Activated naive CD4-positive, alpha-beta T cell treated with anti-CD3 and anti-CD28 coated beads, Interleukin-2, amount 10 ng/mL, durations not matched to agents 7 days and 5 days (primary cell): ENCODE results near the gene GOLT1A.

Experiments
- CTCF ChIA-PET: fragments of 350-600 bp; sonication (Branson Sonifier 250); formaldehyde crosslinking; loops from one replicate; lab custom pipeline; 2021; ENCODE audit warnings: antibody characterized with exemption; lab: Charles Lee
- DNase-seq: peaks from one replicate; pipeline ENCODE4 v3.0.0-alpha.2; 2020
- H3K27ac Mint-ChIP-seq: one replicate; pipeline ENCODE4 v1.8.0; 2021; ENCODE audit warnings: mild to moderate bottlenecking, moderate library complexity, mixed read lengths
- H3K27me3 Mint-ChIP-seq: one replicate; pipeline ENCODE4 v1.8.0; 2021; ENCODE audit warnings: mild to moderate bottlenecking, mixed read lengths
- H3K36me3 Mint-ChIP-seq: one replicate; pipeline ENCODE4 v1.8.0; 2021; ENCODE audit warnings: mixed read lengths
- H3K4me1 Mint-ChIP-seq: one replicate; pipeline ENCODE4 v1.8.0; 2021; ENCODE audit warnings: mixed read lengths
- H3K4me3 Mint-ChIP-seq: one replicate; pipeline ENCODE4 v1.8.0; 2021; ENCODE audit warnings: mild to moderate bottlenecking, moderate library complexity, mixed read lengths
- H3K9me3 Mint-ChIP-seq: one replicate; pipeline ENCODE4 v1.8.0; 2021; ENCODE audit warnings: mixed read lengths

GOLT1A gene

GRCh38 chr1:204219971-204220616 lies 6.3 kb upstream of the GOLT1A start:
- H3K4me1 Mint-ChIP-seq: no peaks in the 10 kb centered on the region
- H3K27ac Mint-ChIP-seq: no peak overlapping the region
- H3K4me3 Mint-ChIP-seq: no peak overlapping the region
- H3K9me3 Mint-ChIP-seq: no peaks in the 10 kb centered on the region
- H3K27me3 Mint-ChIP-seq: peaks cover 7% of the 10 kb centered on the region
- DNase-seq: no peak
- H3K36me3 Mint-ChIP-seq: no peaks in the 10 kb centered on the region
- CTCF ChIA-PET: interaction anchor here (1.4 to 1.9 kb wide), 3 partner anchors 13 to 178 kb away, joined by 4 to 5 read pairs (median 4); no protein-coding TSS in a partner anchor

GRCh38 chr1:204218552-204218951 lies 4.8 kb upstream of the GOLT1A start:
- no peak for DNase-seq
- no peaks in the 10 kb centered on the region for H3K9me3 Mint-ChIP-seq
- H3K27ac Mint-ChIP-seq: no peak overlapping the region
- CTCF ChIA-PET: interaction anchor here (1.4 to 1.9 kb wide), 3 partner anchors 12 to 180 kb away, joined by 4 to 5 read pairs (median 4); no protein-coding TSS in a partner anchor
- H3K36me3 Mint-ChIP-seq: no peaks in the 10 kb centered on the region
- H3K4me1 Mint-ChIP-seq: peaks cover 6% of the 10 kb centered on the region
- H3K27me3 Mint-ChIP-seq: peaks cover 17% of the 10 kb centered on the region
- H3K4me3 Mint-ChIP-seq: no peak overlapping the region

- Mint-ChIP-seq H3K27ac (no peak overlapping the region), H3K36me3 (no peaks in the 10 kb centered on the region), H3K4me3 (no peak overlapping the region), H3K4me1 (peaks cover 6% of the 10 kb centered on the region), H3K27me3 (peaks cover 21% of the 10 kb centered on the region), H3K9me3 (no peaks in the 10 kb centered on the region)
- CTCF ChIA-PET: interaction anchor here (1.7 to 4.1 kb wide), 3 partner anchors 12 to 146 kb away, joined by 4 to 19 read pairs (median 14); no protein-coding TSS in a partner anchor
- no peak for DNase-seq
Measured at GRCh38 chr1:204217648-204218000, 3.8 kb upstream of the GOLT1A start.

- no peaks in the 10 kb centered on the region for H3K9me3 Mint-ChIP-seq
- DNase-seq: no peak
- no peaks in the 10 kb centered on the region for H3K36me3 Mint-ChIP-seq
- H3K27ac Mint-ChIP-seq: no peak overlapping the region
- CTCF ChIA-PET: interaction anchor here (1.7 to 4.1 kb wide), 3 partner anchors 11 to 146 kb away, joined by 4 to 19 read pairs (median 14); no protein-coding TSS in a partner anchor
- no peak overlapping the region for H3K4me3 Mint-ChIP-seq
- H3K4me1 Mint-ChIP-seq: peaks cover 6% of the 10 kb centered on the region
- H3K27me3 Mint-ChIP-seq: peaks cover 21% of the 10 kb centered on the region
Measured at GRCh38 chr1:204216880-204217647, 3.3 kb upstream of the GOLT1A start.

GRCh38 chr1:204216236-204216635 lies 2.4 kb upstream of the GOLT1A start:
- Mint-ChIP-seq H3K36me3 (no peaks in the 10 kb centered on the region), H3K4me3 (no peak overlapping the region), H3K9me3 (no peaks in the 10 kb centered on the region), H3K27me3 (peaks cover 21% of the 10 kb centered on the region), H3K4me1 (peaks cover 6% of the 10 kb centered on the region), H3K27ac (no peak overlapping the region)
- no peak for DNase-seq
- CTCF ChIA-PET: interaction anchor here (1.7 to 4.1 kb wide), 3 partner anchors 11 to 147 kb away, joined by 4 to 19 read pairs (median 14); no protein-coding TSS in a partner anchor

- CTCF ChIA-PET: no interaction called here
- Mint-ChIP-seq H3K27ac (no peak overlapping the region), H3K36me3 (no peaks in the 10 kb centered on the region), H3K4me3 (no peak overlapping the region), H3K27me3 (peaks cover 20% of the 10 kb centered on the region), H3K9me3 (no peaks in the 10 kb centered on the region), H3K4me1 (peaks cover 6% of the 10 kb centered on the region)
- DNase-seq: no peak
Measured at GRCh38 chr1:204212715-204213114, 1.1 kb downstream of the GOLT1A start.

- Mint-ChIP-seq H3K27me3 (peaks cover 33% of the 10 kb centered on the region), H3K4me1 (peaks cover 6% of the 10 kb centered on the region), H3K36me3 (no peaks in the 10 kb centered on the region), H3K9me3 (no peaks in the 10 kb centered on the region), H3K4me3 (no peak overlapping the region), H3K27ac (no peak overlapping the region)
- CTCF ChIA-PET: interaction anchor here (0.8 to 1.3 kb wide), 3 partner anchors 12 to 49 kb away, joined by 3 to 4 read pairs (median 3); no protein-coding TSS in a partner anchor
- DNase-seq: no peak
Measured at GRCh38 chr1:204211046-204211445, 2.7 kb downstream of the GOLT1A start.

GRCh38 chr1:204207136-204207616 lies 6.6 kb downstream of the GOLT1A start:
- Mint-ChIP-seq H3K27me3 (peaks cover 48% of the 10 kb centered on the region), H3K27ac (no peak overlapping the region), H3K4me1 (no peaks in the 10 kb centered on the region), H3K9me3 (no peaks in the 10 kb centered on the region), H3K4me3 (no peak overlapping the region), H3K36me3 (no peaks in the 10 kb centered on the region)
- peak; percentile 75 for DNase-seq
- CTCF ChIA-PET: interaction anchor here (0.6 to 3.9 kb wide), 26 partner anchors 8 to 593 kb away, joined by 3 to 59 read pairs (median 4); partner anchors contain the start of genes GOLT1A and REN

- Mint-ChIP-seq H3K4me3 (no peak overlapping the region), H3K27me3 (peaks cover 50% of the 10 kb centered on the region), H3K4me1 (no peaks in the 10 kb centered on the region), H3K36me3 (no peaks in the 10 kb centered on the region), H3K9me3 (no peaks in the 10 kb centered on the region), H3K27ac (no peak overlapping the region)
- no peak for DNase-seq
- CTCF ChIA-PET: interaction anchor here (0.7 to 3.9 kb wide), 12 partner anchors 10 to 584 kb away, joined by 3 to 59 read pairs (median 4); partner anchors contain the start of genes GOLT1A and REN
Measured at GRCh38 chr1:204206121-204206520, 7.7 kb downstream of the GOLT1A start.

GRCh38 chr1:204205486-204205885 lies 8.3 kb downstream of the GOLT1A start:
- no peak overlapping the region for H3K27ac Mint-ChIP-seq
- no peak overlapping the region for H3K4me3 Mint-ChIP-seq
- DNase-seq: no peak
- H3K4me1 Mint-ChIP-seq: no peaks in the 10 kb centered on the region
- CTCF ChIA-PET: interaction anchor here (1.0 to 3.9 kb wide), 6 partner anchors 10 to 585 kb away, joined by 3 to 59 read pairs (median 4); partner anchors contain the start of genes GOLT1A and REN
- no peaks in the 10 kb centered on the region for H3K36me3 Mint-ChIP-seq
- no peaks in the 10 kb centered on the region for H3K9me3 Mint-ChIP-seq
- H3K27me3 Mint-ChIP-seq: peaks cover 50% of the 10 kb centered on the region

- Mint-ChIP-seq H3K36me3 (no peaks in the 10 kb centered on the region), H3K4me3 (no peak overlapping the region), H3K9me3 (no peaks in the 10 kb centered on the region), H3K27ac (no peak overlapping the region), H3K27me3 (peaks cover 47% of the 10 kb centered on the region), H3K4me1 (no peaks in the 10 kb centered on the region)
- DNase-seq: no peak
- CTCF ChIA-PET: interaction anchor here (3.3 to 3.9 kb wide), 2 partner anchors 11 to 41 kb away, joined by 19 to 59 read pairs; partner anchors contain the start of genes GOLT1A and REN
Measured at GRCh38 chr1:204204944-204205343, 8.8 kb downstream of the GOLT1A start.

- H3K4me1 Mint-ChIP-seq: no peaks in the 10 kb centered on the region
- no peaks in the 10 kb centered on the region for H3K9me3 Mint-ChIP-seq
- H3K36me3 Mint-ChIP-seq: no peaks in the 10 kb centered on the region
- no peak overlapping the region for H3K4me3 Mint-ChIP-seq
- CTCF ChIA-PET: interaction anchor here (1.0 to 1.6 kb wide), 2 partner anchors 40 to 41 kb away, joined by 3 to 7 read pairs; no protein-coding TSS in a partner anchor
- no peak for DNase-seq
- H3K27ac Mint-ChIP-seq: no peak overlapping the region
- peaks cover 53% of the 10 kb centered on the region for H3K27me3 Mint-ChIP-seq
Measured at GRCh38 chr1:204203206-204203767, 10.5 kb downstream of the GOLT1A start.

GRCh38 chr1:204202481-204202880 lies 11.3 kb downstream of the GOLT1A start:
- no peaks in the 10 kb centered on the region for H3K9me3 Mint-ChIP-seq
- DNase-seq: no peak
- H3K4me1 Mint-ChIP-seq: no peaks in the 10 kb centered on the region
- H3K27ac Mint-ChIP-seq: no peak overlapping the region
- no peak overlapping the region for H3K4me3 Mint-ChIP-seq
- H3K36me3 Mint-ChIP-seq: no peaks in the 10 kb centered on the region
- CTCF ChIA-PET: interaction anchor here (1.6 kb wide), 1 partner anchor 40 kb away, joined by 7 read pairs; no protein-coding TSS in a partner anchor
- H3K27me3 Mint-ChIP-seq: peaks cover 53% of the 10 kb centered on the region
